DMS79 treated with DMSO at 0.1 percent for 48 hours (cell line): Measurements from ENCODE around the gene ATXN7L1.
"Not testable (repeated sequence)": the region's sequence is repeated elsewhere in the genome, so short reads cannot be mapped to it uniquely, and the experiment has no call there.

ENCODE experiments used
- DNase-seq: peaks from one replicate; lab custom pipeline; 2025; lab: John Stamatoyannopoulos, UW

Gene ATXN7L1

DNA sequence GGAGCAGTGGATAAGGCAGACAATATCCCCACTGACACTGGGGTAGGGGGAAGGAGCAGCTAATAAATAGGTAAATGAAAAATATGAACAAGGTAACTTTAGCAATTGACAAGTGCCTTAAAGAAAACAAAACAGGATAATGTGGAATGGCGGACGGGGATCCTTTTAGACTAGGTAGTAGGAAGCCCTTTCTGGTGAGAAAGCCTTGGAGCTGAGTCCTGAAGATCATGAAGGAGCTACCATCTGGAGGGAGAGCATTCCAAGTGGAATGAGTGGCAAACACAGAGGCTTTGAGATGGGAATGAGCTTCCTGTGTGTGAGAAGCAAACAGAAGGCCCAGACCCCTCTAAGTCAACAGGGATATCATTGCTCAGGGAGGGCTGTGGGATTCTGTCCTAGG, 16.0 kb upstream of the ATXN7L1 start:
- no peak for DNase-seq

- no peak for DNase-seq
Measured at GRCh38 chr7:105890290-105890997, 14.0 kb upstream of the ATXN7L1 start.

DNA sequence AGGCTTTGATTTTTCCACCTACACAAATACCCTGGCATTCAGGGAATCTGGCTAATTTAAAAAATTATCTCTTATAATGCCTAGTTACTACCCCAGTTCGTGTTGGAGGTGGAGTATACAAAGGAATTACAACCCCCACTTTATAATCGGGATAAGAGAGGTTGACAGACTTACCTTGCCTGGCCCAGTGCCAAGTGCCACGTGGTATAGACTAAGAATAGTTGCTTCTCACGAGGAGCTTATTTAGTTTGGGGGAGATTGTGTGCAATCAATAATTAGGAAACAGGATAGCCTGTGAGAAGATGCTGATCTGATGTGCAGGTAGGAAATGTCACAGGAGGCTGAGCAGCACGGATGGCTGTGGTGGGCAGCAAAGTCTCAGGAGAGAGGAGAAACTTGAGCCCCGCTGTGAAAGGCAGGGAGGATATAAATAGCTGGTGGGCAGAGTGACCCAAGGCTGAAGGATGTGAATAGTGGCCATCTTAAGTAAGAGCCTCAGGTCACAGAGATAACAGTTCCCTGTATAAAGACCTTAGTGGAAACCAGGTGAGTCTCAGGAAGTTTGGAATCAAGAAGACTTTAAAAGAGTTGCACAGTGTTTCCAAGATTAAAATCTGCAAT, 11.3 kb upstream of the ATXN7L1 start:
- DNase-seq: peak; percentile 44

- DNase-seq: peak; percentile 24
Measured at GRCh38 chr7:105886776-105887175, 10.4 kb upstream of the ATXN7L1 start.

GRCh38 chr7:105885387-105886111, 9.2 kb upstream of the ATXN7L1 start:
- DNase-seq: peak; percentile 48

DNA sequence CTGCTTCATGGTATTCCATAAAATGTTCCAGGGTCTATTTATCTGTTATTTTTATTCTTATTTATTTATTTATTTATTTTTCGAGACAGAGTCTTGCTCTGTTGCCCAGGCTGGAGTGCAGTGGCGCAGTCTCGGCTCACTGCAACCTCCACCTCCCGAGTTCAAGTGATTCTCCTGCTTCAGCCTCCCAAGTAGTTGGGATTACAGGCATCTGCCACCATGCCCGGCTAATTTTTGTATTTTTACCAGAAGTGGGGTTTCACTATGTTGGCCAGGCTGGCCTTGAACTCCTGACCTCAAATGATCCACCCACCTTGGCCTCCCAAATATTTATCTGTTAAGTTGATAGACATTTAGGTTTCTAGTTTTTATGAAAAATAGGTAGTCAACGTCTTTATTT, 6.8 kb upstream of the ATXN7L1 start:
- not testable (repeated sequence) for DNase-seq

GRCh38 chr7:105881439-105881838, 5.0 kb upstream of the ATXN7L1 start:
- no peak for DNase-seq

GRCh38 chr7:105880571-105881330, 4.4 kb upstream of the ATXN7L1 start:
- DNase-seq: no peak

DNA sequence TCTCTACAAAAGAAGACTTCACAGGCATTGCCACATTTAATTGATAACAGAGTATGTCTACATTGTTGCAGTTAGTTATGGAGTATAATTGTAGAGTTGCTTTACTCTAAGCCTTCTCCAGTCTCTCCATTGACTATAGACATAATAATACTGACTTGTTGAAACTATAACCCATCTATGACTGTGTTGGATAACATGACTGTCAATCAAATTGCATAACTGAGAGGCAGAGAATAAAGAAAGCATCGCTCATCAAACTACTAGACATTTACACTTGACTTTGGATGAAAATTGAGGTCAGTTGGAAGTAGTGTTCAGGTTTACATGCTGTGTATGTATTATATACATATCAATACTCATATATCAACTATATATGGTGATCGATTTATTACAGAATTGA, 3.4 kb upstream of the ATXN7L1 start:
- DNase-seq: no peak

DNA sequence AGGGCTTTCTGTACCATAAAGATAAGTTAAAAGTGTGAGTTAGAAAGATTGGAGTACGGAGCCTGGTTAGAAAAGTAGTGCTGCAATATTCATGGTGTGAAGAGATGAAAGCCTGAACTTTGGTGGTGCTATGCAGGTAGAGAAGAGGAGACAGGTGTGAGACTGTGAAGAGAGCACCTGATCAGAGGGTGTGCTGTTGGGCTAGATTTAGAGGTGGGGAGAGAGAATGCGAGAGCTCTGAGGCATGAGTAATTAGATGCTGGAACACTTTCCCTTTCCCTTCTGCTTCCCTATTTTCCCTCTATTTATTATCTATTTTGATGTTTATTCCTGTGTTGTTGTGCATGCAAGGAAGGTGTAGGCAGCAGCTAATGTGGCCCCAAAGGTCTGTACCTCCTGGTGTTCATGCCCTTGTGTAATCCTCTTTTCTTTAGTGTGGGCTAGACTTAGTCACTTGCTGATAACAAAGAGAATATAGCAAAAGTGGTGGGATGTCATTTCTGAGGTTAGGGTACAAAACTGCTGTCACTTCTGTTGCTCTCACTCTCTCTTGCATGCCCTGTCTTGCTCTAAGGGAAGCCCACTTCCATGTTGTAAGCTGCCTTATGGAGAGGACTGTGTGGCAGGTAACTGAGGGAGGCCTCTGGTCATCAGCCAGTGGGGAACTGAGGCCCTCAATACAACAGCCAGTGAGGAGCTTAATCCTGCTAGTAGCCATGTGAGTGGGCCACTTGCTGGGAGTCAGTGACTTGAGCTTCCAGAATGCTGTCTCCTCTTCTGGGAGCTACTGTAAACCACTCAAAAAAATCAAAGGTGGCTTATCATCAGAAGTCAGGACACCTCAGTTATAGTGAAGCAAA, 2.6 kb upstream of the ATXN7L1 start:
- peak; percentile 51 for DNase-seq

DNA sequence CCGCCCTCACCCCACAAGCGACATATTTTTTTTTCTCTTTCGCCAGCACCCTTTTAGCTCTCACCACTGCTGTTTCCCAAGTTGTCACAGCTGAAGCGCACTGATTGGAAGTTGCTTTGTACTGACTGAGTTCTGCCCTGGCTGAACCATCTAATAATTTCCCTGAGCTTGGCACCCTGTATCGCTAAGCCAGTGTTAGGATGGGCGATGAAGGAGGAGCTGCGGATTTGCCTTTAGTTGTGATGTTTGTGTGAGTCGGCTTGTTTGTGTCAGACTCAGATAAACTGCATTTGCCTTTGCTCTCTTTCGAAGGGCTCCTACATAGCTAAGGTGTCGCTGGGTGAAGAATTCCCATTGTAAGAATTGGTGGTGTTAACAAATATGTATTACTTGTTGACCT, 1.3 kb upstream of the ATXN7L1 start:
- DNase-seq: no peak

DNA sequence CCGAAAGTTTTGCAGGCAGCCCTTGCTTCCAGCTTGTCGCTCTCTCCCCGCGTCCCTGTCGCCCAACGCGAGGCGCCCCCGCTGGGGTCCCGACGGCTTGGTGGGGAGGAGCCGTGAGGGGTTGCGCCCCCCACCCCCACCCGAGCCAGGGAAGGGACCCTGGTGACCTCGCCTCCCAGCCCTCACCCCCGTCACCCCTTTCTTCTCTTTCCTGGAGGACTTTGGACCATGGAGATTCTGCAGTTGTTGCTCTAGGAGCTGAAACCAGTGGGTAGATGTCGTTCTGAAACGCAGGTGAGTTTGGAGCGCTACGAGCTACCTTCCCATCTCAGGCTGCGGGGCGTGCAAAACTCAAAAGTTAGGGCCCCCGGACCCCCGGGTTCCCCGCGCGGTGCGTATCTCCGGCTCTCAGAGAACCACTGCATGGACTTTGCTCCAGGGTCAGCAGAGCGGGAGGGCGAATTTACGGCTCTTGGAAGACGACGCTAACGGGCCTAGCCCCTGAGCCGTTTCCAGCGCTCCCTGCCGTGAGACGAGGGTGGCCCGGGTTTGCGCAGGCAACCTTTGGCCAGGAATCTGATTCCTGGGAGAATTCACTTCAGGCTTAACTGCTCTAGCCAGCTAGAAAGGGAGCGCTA, 684 bp upstream of the ATXN7L1 start:
- peak; percentile 63 for DNase-seq

DNA sequence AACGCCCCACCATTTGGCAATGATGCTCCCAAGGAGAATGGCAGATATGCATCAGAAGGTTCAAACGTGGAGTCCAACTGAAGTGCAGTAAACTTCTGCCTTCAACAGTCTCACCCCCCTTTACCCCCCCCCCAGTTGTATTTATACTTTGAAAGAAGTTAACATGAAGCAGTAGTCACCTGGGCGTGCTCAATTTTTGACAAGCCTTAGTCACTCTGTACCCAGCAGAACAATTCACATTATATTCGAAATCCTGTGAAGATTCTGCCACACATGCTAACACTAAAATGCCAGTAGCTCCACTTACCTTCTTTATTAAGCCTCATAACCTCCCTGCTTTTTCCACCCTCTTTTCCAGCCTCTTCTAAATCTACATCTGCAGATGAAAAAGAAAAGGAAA, 894 bp downstream of the ATXN7L1 start:
- no peak for DNase-seq

- DNase-seq: no peak
Measured at GRCh38 chr7:105874055-105874454, 2.3 kb downstream of the ATXN7L1 start.

DNA sequence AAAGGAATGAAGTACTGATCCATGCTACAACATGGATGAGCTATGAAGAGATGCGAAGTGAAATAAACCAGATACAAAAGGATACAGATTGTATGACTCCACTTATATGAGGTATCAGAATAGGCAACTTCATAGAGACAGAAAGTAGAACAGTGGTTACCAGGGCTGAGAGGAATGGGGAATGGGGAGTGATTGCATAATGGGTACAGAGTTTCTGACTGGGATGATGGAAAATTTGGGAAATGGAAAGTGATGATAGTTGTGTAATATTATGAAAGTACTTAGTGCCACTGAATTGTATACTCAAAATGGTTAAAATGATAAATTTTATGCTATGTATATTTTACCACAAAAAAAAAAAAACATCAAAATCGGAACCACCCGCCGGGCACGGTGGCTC, 3.9 kb downstream of the ATXN7L1 start:
- DNase-seq: no peak

DNA sequence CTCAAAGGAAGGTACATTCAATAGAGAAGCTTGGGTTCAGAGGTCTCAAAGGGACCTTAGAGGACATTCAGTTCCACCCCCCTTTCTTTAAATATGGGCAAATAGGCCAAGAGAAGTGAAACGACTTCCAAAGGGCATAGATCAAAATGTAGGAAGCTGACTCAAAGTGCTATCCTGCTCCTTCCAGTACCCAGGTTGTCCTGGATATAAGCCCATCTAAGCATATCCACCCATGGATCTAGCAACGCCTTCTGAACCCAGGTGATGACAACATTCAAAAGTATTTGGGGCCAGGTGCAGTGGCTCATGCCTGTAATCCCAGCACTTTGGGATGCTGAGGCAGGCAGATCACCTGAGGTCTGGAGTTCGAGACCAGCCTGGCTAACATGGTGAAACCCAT, 5.3 kb downstream of the ATXN7L1 start:
- DNase-seq: no peak

DNA sequence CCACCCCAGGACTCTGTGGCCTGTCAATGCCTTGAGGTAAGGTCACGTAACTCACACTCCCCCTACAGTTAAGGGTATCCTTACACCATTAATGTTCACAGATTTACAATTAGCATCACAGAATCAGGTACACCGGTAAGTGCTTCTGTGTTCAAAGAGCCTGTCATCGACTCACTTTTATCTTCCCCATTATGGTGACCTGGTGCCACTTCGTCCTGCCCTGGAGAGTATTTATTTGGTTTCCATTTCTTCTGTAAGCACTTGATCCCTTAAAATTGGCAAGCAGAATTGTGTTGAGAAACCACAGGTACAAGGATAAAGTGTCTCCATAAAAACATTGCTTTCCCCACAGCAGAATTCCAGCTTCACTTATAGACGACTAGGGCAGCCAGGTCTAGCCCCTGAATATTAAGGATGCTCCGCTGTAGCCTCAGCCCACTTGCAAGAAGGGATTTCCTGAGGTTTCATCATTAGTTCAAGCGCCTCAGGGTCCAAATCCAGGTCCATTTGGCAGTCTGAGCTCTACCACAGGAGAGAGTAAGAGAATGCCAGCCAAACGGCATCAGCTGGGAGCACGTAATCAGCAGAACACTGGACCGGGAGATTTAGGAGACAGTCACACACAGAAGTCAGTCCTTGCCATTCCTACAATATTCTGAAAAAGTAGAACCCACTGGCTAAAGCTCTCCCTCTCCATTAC, 10.1 kb downstream of the ATXN7L1 start:
- peak; percentile 98 for DNase-seq

GRCh38 chr7:105863876-105864275, 12.5 kb downstream of the ATXN7L1 start:
- DNase-seq: no peak

- peak; percentile 24 for DNase-seq
Measured at GRCh38 chr7:105862770-105863169, 13.6 kb downstream of the ATXN7L1 start.

DNA sequence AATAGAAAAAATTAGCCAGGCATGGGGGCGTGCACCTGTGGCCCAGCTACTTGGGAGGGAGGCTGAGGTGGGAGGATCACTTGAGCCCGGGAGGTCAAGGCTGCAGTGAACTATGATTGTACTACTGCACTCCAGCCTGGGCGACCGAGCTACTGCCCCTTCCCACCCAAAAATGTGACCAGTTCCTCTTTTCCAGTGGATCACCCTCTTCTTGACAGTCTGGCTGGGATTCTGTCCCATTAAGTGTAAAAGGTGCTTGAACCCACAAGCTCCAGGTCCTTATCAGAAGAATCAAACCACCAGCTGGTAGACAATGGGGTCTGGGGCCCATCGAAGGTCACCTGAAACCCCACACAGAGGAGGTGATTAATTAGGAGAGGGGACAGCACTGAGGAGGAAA, 14.1 kb downstream of the ATXN7L1 start:
- no peak for DNase-seq
